ENCODE results near the gene EPB41L1.

- no peak for TF ChIP-seq EP300 (IDR thresholded peaks at IDR 0.05)
- TF ChIP-seq POLR2AphosphoS5 (IDR thresholded peaks at IDR 0.05) = no peak
- TF ChIP-seq POLR2A (IDR thresholded peaks at IDR 0.05; ENCODE audit: low read depth) = no peak
- TF ChIP-seq, protein P1, sequence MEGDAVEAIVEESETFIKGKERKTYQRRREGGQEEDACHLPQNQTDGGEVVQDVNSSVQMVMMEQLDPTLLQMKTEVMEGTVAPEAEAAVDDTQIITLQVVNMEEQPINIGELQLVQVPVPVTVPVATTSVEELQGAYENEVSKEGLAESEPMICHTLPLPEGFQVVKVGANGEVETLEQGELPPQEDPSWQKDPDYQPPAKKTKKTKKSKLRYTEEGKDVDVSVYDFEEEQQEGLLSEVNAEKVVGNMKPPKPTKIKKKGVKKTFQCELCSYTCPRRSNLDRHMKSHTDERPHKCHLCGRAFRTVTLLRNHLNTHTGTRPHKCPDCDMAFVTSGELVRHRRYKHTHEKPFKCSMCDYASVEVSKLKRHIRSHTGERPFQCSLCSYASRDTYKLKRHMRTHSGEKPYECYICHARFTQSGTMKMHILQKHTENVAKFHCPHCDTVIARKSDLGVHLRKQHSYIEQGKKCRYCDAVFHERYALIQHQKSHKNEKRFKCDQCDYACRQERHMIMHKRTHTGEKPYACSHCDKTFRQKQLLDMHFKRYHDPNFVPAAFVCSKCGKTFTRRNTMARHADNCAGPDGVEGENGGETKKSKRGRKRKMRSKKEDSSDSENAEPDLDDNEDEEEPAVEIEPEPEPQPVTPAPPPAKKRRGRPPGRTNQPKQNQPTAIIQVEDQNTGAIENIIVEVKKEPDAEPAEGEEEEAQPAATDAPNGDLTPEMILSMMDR (IDR thresholded peaks at IDR 0.05) = no peak
Observed at GRCh38 chr20:36121981-36122930, 32.3 kb upstream of the EPB41L1 start.

All from esophagus muscularis mucosa (tissue), 4 donors.